Frontal cortex (tissue), 4 donors: ENCODE measurements around the gene SEMA6A. TPM values are rescaled to one million over a fixed set of nuclear protein-coding genes. Genes with fewer than 3 reads are reported as not detected.

Source experiments
- DNase-seq, 2 donors: peaks; one replicate each; pipeline ENCODE4 v3.0.0; 2012; ENCODE audit warnings: low spot score in 2 of 2
- FAIRE-seq: peaks from 2 replicates; lab custom pipeline; 2012; peaks lifted over from hg19 to GRCh38; lab: Jason Lieb, UNC
- total RNA-seq: library from RNA; depleted of rRNA; stranded (reverse); fragments of >200 nt; gene quantifications from one replicate; pipeline ENCODE4 v1.2.3, GENCODE V29; 2014
- donor health status: control.
- donor health status: control.
- donor health status: control.

The SEMA6A gene
- total RNA-seq, 1 donor from 2014 or later: 15.5 TPM

DNA sequence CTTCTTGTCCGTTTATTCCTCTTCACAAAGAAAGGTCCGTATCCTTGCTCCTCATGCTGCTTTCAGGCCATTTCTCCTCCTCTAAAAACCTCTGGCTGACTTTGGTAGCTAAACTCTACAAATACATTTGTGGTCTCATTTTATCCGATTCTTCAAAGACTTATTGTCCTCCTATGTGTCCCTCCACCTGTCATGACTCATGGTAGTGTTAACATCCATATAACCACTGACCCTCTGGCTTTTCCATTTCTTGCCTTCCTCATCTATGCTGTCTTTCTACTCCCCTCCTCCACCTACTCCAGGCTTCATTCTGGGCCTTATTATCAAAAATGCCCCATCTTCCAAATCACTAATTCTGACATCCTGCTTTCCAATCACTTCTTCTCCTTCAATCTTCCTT, 4.1 kb upstream of the SEMA6A start:
- no peak for FAIRE-seq
- DNase-seq: no peak

DNA sequence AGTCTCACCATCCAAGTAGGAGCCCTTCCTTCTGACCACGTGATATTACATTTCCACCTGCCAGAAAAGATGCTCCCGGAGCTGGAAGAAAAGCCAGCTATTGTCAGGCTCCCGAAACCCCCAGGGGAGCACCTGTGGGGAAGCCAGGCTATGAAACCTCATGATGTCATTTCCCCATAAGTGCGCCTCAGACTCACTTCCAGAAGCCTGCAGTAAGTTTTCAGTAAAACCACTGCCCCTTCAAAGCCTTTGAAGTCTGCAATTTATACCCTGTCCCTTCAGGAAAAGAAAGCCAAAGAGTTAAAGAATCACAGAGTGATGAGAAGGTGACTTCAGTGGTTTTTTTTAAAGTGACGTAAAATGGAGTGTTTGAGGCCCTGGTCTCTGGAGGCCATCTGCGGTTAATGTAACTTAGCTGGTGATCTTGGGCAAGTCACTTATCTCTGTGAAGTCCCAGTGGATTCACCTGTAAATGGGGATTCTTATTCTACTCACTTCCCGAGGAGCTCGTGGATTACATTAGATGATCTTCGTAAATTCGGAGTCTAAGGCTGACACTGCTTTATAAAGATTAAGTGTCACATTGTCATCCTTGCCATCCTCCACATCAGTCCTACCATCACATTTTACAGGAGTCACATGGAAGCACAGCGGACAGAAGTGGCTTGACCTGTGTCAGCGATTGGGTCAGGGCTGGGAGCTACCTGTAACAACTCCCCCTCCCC, 2.6 kb upstream of the SEMA6A start:
- DNase-seq (no peak), FAIRE-seq (no peak)

DNA sequence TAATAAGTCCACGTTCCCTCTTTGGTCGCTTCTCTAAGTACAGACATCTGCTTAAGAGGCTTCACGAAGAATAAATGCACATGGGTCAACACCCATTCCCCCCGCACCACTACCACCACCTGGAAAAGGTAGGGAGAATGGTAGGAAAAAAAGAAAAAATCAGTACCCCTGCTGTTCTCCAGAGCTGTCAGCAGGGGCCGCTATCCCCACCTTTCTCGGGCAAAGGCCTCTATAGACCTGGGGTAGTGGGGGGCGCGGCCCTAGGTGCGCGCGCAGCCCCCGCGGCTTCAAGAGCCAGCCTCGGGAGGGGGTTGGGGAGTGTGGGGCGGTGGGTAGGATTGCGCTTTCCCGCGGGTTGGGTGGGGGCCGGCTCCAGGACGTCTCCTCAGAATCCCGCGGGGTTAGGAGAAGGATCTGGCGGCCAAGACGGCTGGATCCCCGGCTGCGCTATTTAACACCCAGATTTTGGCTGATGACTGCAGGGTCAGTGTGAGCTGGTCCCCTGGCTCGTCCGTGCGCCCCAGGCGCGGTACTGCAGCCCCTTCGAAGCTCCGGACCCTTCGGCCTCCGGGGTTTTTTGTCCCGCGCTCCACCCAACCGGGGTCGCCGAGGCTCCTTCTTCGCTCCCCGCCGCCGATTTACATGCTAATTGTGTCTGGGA, 1.6 kb upstream of the SEMA6A start:
- DNase-seq (peak; percentile 62 to 70), FAIRE-seq (no peak)

DNA sequence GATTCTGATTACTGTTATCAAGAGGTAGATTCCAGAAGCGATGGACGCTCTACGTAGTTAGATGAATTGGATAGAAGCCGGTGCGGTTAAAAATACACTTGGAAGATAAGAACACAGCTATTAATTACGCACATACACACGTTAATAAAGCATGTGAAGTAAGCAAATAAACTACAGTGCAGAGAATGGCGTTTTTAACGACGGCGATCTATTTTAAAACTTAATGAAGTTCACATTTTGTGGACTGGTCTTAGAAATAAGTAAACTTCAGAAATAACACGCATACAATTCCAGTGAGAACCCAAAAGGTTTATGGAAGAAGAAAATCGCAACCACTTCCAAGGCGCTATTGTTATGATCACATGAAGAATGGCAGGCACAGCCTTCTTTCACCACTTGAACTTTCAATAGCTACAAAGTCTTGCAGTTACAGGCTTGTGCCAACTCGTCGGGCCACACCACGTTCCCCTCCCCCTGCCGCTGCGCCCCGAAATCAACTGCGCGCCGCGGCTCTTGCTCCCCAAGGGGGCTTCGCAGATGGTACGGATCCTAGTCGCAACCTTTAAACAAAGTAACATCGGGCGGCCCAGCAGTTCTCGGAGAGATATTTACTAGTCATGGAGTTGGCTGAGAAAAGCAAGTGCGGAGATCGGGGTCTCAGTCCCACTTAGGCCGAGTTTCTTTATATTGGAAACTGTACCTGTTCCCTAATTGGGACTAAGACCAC, 866 bp upstream of the SEMA6A start:
- DNase-seq (peak in 1 of 2 donors; percentile 43), FAIRE-seq (no peak)

DNA sequence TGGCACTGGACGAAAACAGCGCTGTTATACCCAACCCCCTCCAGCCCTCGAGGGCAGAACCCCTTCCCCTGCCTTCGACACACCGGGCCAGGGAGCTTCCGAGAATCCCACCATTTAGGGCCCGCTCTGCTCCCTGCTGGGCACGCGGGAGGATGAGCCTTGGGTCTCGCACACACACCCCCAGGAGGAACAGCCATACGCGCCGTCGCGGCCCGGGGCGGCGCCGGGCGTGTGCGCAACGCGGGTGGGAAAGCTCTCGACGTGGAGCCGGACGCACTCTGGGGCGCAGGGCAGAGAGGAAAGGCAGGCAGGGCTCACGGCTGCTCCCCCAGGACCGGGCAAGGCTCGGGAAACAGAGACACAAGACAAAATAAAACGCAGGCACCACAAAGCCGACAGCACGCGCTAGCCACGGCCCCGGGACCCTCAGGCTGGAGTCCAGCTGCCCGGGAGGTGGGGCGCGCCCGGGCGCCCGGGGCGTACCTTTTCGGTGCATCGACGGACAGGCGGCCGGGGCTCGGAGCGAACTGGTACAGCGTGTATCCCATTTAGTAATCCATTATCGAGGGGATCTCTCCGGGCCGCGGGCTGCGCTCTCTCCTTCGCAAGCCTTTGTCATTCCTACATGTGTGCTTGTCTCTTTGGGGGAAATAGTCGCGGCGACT, 789 bp downstream of the SEMA6A start:
- peak; percentile 25 to 56 for DNase-seq
- FAIRE-seq: no peak

DNA sequence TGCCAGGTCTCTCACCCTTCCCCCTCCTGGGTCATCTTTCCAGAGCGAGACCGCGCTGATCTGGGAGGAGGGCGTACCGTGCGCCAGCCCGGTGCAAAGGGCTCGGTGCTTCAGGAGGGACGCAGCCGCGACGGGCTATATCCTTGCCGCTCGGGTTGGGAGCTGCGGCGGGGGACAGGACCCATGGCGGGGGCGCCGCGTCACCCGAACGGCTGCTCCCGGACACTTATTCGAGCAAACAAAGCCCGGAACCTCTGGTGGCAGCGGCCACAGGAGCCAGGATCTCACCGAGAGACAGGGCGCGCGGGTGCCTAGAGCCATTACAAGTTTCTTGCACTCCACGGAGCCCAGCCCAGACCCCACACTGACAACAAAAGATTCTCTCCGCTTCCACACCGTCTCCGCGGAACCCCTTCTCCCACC, 1.3 kb downstream of the SEMA6A start:
- DNase-seq: no peak
- no peak for FAIRE-seq

DNA sequence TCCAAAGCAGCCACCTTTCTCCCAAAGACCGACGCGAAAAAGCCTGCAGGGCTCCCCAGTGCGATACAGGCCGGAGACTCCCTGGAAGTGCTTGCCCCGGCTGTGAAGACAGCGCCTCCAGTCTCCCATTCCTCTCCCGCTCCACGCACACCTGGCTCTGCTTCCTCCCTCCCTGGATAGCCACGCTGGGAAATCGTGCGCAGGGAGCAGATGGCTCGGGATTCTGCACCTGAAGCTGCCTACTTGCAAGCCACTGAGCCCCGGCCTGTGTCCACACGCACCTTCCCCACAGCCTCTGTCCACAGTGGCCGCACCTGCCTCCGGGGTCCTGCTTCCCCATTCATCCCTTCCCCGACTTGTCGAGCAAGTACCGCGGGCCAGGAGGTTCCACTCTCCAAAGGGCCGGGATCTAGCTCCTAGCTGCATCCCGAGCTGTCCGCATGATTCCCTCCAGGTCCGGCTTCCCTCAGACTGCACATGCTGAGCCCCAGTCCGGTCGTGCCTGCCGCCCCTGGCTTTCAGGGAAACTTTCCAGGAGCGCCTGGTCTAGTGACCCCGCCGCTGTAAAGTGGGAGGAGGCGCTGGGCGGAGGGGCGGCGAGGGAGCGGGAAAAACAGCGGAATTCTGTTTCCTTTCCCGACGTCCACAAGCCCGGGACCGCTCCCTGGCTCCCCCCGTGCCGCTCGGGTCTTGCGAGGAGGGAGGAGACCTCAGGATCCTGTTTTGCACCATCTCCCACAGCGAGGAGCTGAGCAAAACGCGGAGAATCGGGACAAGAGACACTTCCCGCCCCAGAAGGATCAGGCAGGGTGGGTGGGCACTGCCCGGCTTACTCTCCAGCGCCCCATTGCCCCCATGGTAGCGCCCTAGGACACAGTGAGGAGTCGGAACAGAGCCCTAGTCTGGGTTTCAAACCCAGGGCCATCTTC, 2.0 kb downstream of the SEMA6A start:
- FAIRE-seq: no peak
- peak; percentile 34 for DNase-seq

DNA sequence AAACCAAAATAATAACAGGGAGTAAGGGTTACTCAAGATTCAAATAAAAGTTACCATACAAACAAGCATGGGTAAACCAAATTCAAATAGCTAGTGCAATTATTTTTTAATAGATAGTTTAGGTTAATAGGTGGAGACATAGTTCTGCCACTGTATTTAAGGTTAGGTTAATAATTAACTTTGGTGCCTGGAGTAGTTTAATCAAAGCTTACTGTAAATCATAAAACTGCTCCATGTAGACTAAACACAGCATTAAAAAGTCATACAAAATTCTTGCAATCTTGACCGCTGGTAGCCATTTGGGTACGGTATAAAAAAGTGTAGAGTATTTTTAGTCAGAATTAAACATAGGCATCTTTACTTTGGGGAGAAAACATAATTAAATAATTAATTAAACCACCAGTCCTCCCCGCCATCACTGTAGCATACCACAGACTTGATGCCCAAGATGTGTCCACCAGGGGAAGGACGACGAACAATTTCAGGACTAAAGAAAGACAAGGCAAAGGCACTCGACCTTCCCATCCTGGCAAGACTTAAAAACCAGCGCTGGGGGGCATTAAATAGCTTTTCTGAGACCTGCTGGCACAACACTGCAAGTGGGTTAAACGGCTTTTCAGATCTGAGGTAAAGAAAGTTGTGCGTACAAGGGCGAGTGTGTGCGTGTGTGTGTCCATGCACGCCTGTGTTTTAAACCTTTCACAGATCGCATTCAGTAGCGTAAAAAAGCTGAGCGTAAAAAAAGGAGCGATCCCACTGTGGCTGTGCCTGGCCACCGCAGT, 2.9 kb downstream of the SEMA6A start:
- DNase-seq (no peak), FAIRE-seq (no peak)

DNA sequence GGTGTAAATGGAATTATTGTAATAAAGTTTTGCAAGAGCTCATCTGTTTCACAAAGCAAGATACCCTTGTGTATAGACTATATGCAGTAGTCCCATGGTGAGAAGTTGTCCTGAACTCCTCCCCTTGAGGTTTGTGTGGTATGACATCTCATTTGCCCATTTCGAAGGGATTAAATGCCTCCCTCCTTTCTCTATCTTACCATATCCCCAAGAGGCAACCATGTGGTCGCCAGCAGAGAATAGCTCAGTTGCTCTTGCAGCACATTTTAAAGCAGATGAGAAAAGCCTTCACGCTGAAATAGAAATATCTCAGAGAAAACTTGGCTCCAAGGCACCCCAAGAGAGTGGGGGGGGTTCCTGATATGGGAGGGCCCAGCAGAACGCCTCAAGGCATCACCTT, 4.6 kb downstream of the SEMA6A start:
- FAIRE-seq (no peak), DNase-seq (no peak)

DNA sequence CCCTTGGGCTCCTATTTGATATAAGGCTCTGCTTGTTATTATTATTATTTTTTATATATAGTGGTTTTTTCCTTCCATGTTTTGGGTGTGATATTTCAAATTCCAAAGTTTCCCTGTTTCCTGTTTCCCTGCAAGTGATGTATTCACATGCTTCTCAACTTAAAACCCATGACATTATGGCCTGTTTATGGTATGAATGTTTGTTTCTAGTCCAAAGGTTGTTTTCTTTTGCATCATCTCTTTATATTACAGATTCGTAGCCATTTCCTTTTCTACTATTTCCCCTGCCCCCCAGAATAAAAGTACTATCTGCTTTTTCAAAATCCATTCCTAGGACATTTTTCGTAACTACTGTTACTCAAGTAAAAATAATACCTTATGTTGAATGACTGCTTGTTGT, 7.5 kb downstream of the SEMA6A start:
- FAIRE-seq (no peak), DNase-seq (no peak)

DNA sequence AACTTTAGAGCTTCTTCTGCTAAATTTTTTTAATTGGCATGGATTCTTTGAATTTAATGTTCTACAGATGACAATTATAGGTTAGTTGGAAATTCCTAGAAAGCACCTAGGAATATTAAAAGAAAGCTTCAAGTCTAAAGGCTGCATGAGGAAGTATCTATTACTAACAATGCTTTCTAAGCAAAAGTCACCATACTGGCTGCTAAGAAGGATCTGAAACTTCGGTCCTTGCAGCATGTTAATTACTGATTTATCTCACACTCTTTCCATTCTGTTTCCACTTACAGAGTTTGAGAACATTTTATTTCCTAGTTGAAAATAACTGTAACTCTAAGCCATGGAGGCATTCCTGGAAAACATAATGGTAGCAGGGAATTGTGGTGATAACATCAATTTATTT, 8.4 kb downstream of the SEMA6A start:
- no peak for FAIRE-seq
- no peak for DNase-seq

DNA sequence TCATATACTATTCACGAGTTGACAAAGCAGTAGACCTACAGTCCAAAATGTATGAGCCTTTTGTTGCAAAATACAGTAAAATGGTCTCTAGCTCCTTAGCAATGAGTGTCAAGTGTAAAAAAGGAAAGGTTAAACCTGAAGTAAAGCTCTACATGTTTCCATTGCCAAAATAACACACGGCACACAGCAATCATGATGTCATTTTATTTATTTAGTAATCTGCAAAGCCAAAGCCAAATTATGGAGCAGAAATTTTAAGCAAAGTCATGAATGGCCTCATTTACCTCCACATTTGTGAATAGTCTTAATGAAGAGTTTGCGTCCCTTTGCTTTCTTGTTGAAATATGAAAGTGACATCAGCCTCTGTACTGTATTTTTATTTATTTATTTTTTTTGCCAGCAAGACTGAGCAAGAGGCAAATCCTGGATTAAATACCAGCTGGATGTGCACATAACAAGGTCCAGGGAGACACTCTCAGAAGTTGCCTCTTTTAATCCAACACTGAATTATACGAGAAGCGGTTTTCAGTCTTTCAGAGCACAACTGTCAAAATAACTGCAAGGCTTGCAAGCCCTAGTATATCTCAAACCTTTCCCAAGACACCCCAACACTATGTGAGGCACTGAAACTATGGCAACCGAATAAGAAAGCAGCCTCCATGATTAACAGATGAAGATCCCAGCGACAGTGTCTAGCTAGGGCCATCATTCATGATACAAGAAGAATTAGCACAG, 9.7 kb downstream of the SEMA6A start:
- DNase-seq: no peak
- no peak for FAIRE-seq

DNA sequence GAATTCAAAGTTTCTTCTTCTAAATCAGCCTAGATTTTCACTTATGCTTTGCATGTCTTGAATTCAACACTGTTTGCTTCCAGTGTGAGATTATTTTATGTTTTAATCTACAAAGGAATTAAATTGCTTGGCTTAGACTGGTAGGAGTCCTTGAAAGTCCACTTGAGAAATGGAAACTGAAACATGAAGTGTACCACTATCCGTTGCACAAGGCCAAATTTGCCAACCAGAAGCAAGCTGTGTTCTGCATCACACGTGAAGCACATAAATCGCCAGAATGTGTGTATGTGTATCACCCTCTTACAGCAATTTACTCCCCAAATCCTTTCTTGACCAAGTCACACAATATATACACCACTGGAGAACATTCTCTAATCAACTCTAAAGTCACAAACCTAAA, 10.3 kb downstream of the SEMA6A start:
- DNase-seq (no peak), FAIRE-seq (no peak)

DNA sequence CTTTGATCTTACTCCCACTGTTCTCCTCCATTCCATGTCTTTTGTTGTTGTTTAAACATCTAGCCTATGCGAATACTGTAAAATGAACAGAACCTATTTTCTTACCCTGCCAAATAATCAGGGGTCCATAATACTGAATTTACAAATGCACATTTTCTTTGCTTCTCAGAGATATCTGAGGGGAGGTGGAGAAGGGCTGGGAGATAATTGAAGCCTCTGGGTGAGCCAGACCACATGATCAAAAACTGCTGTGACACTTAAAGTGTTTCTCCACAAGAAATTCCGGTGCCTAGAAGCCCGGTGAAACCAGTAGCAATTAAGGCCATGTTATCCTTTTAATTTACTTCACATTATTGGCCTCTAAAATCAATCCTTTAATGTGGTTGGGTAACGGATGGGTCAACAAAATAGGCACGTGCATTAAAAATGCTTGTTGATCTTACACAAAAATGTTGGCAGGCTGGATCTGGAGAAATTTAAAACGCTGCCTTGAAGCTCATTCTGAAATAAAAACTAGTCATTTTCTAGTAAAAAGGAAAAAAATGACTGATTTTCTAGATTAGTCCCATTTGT, 10.8 kb downstream of the SEMA6A start:
- FAIRE-seq: no peak
- DNase-seq: no peak

DNA sequence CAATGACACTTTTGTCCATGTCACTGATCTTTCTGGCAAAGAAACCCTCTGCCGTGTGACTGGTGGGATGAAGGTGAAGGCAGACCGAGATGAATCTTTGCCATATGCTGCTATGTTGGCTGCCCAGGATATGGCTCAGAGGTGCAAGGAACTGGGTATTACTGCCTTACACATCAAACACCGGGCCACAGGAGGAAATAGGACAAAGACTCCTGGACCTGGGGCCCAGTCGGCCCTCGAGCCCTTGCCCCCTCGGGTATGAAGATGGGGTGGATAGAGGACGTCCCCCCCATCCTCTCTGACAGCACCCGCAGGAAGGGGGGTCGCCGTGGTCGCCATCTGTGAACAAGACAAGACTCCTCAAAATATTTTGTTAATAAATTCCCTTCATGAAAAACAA, 12.0 kb downstream of the SEMA6A start:
- FAIRE-seq (no peak), DNase-seq (no peak)

DNA sequence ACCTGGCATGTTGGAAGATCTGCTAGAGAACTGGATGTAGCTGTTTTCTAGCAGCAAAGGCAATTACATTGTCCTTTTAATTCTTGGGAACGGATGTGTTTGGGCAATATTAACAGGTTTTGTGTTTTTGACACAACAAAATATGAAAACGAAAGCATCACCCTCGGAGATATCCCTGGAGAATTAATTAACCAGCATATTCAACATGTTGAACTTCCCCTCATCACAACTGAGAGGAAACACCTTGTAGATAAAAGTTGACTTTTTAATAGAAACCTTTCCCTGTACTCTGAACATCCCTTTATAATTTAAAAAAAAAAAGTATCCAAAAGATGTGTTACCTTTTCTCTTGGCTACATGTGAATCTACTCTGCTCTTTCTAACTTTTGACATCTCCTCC, 13.0 kb downstream of the SEMA6A start:
- FAIRE-seq (no peak), DNase-seq (no peak)

DNA sequence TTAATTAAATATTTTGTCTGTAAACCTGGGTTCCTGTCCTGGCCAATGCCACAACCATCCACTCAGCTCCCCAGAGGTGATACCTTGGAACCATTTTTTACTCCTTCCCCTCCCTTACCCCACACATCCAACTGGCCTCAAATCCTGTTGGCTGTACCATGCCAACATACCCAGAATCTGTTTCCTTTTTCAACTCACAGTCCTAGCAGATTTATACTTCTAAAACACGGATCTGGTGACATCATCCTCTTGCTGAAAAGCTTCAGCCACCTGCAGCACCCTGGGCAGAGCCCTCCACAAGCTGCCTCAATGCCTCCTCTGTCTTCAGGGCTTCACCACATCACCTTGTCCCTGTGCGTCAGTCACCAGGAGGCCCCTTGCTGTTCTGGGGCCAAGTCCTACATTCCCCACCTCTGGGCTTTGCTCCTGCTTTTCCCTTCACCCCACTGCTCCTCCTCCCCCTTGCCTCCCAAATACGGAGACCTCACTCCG, 14.9 kb downstream of the SEMA6A start:
- no peak for DNase-seq

DNA sequence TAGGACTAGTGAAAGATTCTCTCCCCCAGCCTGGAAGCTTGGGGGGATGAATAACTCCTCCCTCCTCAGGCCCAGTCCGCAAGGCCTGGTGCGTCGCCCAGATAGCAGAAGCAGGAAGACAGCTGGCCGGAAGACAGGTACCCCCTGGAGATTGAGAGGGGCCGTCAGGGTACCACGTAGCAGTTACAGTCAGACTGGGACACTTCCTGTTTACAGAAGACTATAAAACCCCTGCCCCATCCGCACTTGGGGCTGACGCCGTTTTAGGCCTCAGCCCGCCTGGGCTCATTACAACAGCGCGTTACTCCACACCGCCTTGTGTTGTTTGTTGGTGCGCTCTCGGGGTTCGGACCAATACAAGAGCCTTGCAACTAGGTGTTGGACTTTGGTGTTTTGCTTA, 15.4 kb downstream of the SEMA6A start:
- FAIRE-seq (no peak), DNase-seq (no peak)

More for the DNA sequence above, 14.9 kb downstream of the SEMA6A start:
- no peak for FAIRE-seq
